ENCODE results near the gene CXADR.
A peak's percentile ranks its signal among the peaks of the same experiment; 100 is the strongest.

The CXADR gene

GRCh38 chr21:17610911-17611310 lies 98.1 kb downstream of the CXADR start:
- no peak for DNase-seq

GRCh38 chr21:17611414-17612022 lies 98.7 kb downstream of the CXADR start:
- DNase-seq = no peak

- DNase-seq = no peak
Observed at GRCh38 chr21:17612023-17612564, 99.3 kb downstream of the CXADR start.

- DNase-seq = peak; percentile 51
Observed at GRCh38 chr21:17612565-17613241, 99.9 kb downstream of the CXADR start, which contains the start of gene BTG3. BTG3 (minus strand) TSS chr21:17612901; CDS start chr21:17609144, 3,757 bp downstream.

GRCh38 chr21:17613242-17613676 lies 100.4 kb downstream of the CXADR start:
- no peak for DNase-seq

GRCh38 chr21:17616831-17617230 lies 104.0 kb downstream of the CXADR start:
- DNase-seq = no peak

- DNase-seq = no peak
Observed at GRCh38 chr21:17622018-17622417, 109.2 kb downstream of the CXADR start.

GRCh38 chr21:17631195-17631594 lies 118.4 kb downstream of the CXADR start:
- DNase-seq = no peak

- DNase-seq = no peak
Observed at GRCh38 chr21:17636711-17637110, 123.9 kb downstream of the CXADR start.

GRCh38 chr21:17640821-17641220 lies 128.0 kb downstream of the CXADR start:
- no peak for DNase-seq

Measured in NCI-H526 treated with DMSO at 0.1 percent for 48 hours (cell line).